Thoracic aorta (tissue), 2 donors: ENCODE measurements around the gene MS4A18. TPM values are rescaled to one million over a fixed set of nuclear protein-coding genes. Genes with fewer than 3 reads are reported as not detected.

ENCODE experiments used
- ATAC-seq: fragments of 150-250 bp; one replicate; pipeline ENCODE4 v1.8.0; 2017; ENCODE audit warnings: low read depth; ENCODE audit not compliant: insufficient number of reproducible peaks, low FRiP score
- DNase-seq: peaks from one replicate; pipeline ENCODE4 v3.0.0-alpha.2; 2020; ENCODE audit warnings: low spot score
- H3K27ac ChIP-seq, 2 donors: fragments of 200-600 bp; sonication (generic); 1 replicate in 1 of 2; 2 replicates in 1 of 2; pipeline ENCODE4 v1.5.1; 2016; ENCODE audit warnings: mild to moderate bottlenecking in 2 of 2, moderate library complexity in 2 of 2
- H3K27me3 ChIP-seq: fragments of 200-600 bp; sonication (generic); replicated peaks from 2 replicates; pipeline ENCODE4 v1.6.0; 2016; ENCODE audit warnings: mild to moderate bottlenecking; ENCODE audit not compliant: insufficient read depth
- H3K36me3 ChIP-seq: fragments of 200-600 bp; sonication (generic); one replicate; pipeline ENCODE4 v1.5.1; 2016
- H3K4me1 ChIP-seq, 2 donors: fragments of 200-600 bp; sonication (generic); 1 replicate in 1 of 2; 2 replicates in 1 of 2; pipeline versions ENCODE4 v1.5.1 to v1.6.0; 2016; ENCODE audit warnings: low read depth in 2 of 2, mild to moderate bottlenecking in 1 of 2; ENCODE audit not compliant: control insufficient read depth in 1 of 2
- H3K4me3 ChIP-seq: fragments of 200-600 bp; sonication (generic); 2 replicates; pipeline ENCODE4 v1.5.1; 2016; ENCODE audit warnings: mild to moderate bottlenecking
- H3K9me3 ChIP-seq: fragments of 200-600 bp; sonication (generic); 2 replicates; pipeline ENCODE4 v1.5.1; 2016
- total RNA-seq, 2 donors: library from RNA; depleted of rRNA; stranded (reverse); fragments of >200 nt; gene quantifications; one replicate each; pipeline versions ENCODE4 v1.1.0 to v1.2.3, GENCODE V29; 2016
- TF ChIP-seq, protein P1 (sequence below): fragments of 200-600 bp; sonication (generic); IDR thresholded peaks from one replicate; pipeline ENCODE4 v1.5.1; 2019; ENCODE audit warnings: antibody characterized with exemption

MS4A18 gene
- total RNA-seq, 2 donors from 2014 or later = not detected

DNA sequence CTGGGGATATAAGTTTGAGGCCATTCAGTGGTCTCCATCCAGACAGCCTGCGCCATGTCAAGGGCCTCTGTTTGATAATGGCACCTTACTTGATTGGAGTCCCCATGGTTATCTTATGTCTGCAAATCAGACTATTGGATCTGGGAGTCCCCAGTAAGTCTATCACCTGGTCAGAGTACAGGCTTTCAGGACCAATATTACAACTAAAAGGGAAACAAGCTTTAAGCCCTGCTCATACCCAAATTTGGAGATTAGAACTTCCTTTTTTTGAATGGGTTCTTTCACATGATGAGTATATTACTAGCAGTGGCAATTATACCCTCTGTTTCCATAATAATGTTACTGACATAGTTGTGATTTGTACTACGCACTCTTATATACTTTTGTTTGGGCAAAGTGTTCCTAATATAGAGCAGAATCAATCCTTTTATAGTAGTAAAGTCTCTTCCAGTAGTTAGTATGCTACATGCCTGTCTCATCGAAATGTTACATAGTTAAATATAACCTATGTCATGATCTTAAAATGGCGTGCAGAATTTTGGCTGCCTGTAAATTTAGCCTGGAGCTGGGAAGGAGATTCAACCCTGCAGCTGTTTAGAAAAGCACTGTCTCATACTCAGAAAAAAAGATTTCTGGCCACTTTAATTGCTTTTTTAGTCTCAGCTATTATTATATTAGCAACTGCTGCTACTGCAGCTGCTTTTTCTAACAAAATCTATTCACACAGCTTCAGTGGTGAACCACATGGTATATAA, 37.1 kb downstream of the MS4A18 start:
- H3K9me3 ChIP-seq = no peaks in the 10 kb centered on the region
- no peak for ATAC-seq
- H3K4me1 ChIP-seq = no peaks in the 10 kb centered on the region
- no peak for DNase-seq
- no peak overlapping the region for H3K4me3 ChIP-seq
- TF ChIP-seq, protein P1, sequence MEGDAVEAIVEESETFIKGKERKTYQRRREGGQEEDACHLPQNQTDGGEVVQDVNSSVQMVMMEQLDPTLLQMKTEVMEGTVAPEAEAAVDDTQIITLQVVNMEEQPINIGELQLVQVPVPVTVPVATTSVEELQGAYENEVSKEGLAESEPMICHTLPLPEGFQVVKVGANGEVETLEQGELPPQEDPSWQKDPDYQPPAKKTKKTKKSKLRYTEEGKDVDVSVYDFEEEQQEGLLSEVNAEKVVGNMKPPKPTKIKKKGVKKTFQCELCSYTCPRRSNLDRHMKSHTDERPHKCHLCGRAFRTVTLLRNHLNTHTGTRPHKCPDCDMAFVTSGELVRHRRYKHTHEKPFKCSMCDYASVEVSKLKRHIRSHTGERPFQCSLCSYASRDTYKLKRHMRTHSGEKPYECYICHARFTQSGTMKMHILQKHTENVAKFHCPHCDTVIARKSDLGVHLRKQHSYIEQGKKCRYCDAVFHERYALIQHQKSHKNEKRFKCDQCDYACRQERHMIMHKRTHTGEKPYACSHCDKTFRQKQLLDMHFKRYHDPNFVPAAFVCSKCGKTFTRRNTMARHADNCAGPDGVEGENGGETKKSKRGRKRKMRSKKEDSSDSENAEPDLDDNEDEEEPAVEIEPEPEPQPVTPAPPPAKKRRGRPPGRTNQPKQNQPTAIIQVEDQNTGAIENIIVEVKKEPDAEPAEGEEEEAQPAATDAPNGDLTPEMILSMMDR = no peak
- no peak overlapping the region for H3K27ac ChIP-seq
- no peaks in the 10 kb centered on the region for H3K27me3 ChIP-seq
- no peaks in the 10 kb centered on the region for H3K36me3 ChIP-seq

DNA sequence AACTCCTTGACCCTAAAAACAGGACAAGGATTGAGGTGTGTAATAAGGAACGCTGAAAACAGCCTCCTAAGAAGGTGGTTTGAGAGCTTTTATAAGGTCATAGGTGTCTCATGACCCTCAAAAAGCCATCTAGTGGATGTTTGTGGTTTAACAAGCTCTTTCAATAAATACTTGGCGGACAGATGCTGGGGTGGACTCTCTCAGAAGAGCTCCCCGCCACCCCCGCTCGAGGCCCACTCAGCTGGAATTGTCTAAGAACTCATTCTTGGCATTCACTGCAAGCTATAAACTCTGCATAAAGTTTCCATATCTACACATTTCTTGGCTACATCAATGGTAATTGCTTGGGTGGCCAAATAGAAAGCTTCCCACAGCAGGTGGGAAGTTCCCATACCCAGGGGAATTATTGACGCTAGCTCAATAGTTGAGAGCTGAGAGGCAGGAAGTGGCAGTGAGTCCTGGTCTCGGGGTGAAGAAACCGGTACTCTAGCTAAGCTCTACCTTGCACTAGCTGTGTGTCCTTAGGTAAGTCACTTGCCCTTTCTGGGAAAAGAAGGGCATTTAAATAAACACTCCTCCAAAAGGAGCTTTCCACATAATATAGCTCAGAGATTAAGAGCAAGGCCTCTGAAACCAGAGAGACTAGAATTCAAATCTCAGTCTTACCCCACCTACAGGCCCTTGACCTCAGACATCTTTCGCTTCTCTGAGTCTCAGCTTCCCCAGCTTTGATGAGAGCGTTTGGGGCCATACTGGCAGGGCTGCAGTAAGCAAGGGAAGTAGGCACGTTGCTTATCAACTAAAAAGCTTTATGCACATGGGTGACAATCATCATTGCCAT, 38.6 kb downstream of the MS4A18 start:
- TF ChIP-seq, protein P1 = no peak
- Histone ChIP-seq H3K27me3 (no peaks in the 10 kb centered on the region), H3K4me3 (no peak overlapping the region), H3K27ac (no peak overlapping the region), H3K4me1 (no peaks in the 10 kb centered on the region), H3K9me3 (no peaks in the 10 kb centered on the region), H3K36me3 (no peaks in the 10 kb centered on the region)
- no peak for DNase-seq
- no peak for ATAC-seq

DNA sequence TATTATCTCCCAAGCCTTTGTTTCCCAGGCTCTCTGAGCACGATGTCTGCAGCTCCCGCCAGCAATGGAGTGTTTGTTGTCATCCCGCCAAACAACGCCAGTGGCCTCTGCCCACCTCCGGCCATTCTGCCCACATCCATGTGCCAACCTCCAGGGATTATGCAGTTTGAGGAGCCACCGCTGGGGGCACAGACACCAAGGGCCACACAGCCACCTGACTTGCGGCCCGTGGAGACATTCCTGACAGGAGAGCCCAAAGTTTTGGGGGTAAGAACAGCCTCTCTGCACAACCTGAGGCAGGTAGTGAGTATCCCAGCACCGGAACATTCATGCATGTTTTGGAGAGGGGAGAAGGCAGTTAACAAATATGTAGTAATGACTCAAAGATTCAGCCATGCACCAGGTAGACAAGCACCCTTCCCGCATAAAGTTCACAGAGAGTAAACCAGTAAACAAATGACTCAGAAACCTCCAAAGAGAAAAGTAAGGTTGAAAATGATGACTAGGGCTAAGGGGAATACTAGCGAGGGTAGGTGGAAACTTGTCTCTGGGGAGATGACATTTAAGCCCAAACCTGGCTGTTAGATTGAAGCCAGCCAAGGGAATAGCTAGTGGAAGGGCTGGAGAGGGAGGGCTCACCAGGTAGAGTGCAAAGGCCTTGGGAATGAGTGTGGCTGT, 39.3 kb downstream of the MS4A18 start:
- TF ChIP-seq, protein P1 = no peak
- Histone ChIP-seq H3K9me3 (no peaks in the 10 kb centered on the region), H3K4me3 (no peak overlapping the region), H3K27ac (no peak overlapping the region), H3K27me3 (no peaks in the 10 kb centered on the region), H3K36me3 (no peaks in the 10 kb centered on the region), H3K4me1 (no peaks in the 10 kb centered on the region)
- DNase-seq = no peak
- ATAC-seq = no peak

DNA sequence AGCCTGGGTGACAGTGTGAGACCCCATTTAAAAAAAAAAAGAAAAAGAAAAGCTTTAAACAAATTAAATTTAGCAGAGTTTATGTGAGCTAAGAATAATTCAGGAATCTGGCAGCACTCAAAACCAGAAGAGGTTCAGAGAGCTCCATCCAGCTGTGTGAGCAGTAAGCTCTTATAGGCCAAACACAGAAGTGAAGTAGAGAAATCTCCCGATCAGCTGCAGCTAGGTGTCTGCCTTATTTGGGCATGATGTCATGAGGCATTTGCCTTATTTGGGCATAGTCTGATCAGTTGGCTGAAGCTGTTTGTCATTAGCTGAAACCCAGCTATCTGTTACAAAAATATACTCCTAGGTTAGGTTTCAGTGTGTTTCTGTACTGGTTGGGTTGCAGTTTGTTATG, 40.4 kb downstream of the MS4A18 start:
- no peaks in the 10 kb centered on the region for H3K4me1 ChIP-seq
- H3K27ac ChIP-seq = no peak overlapping the region
- ATAC-seq = no peak
- H3K9me3 ChIP-seq = no peaks in the 10 kb centered on the region
- no peaks in the 10 kb centered on the region for H3K36me3 ChIP-seq
- TF ChIP-seq, protein P1 = no peak
- H3K27me3 ChIP-seq = no peaks in the 10 kb centered on the region
- no peak overlapping the region for H3K4me3 ChIP-seq
- no peak for DNase-seq

DNA sequence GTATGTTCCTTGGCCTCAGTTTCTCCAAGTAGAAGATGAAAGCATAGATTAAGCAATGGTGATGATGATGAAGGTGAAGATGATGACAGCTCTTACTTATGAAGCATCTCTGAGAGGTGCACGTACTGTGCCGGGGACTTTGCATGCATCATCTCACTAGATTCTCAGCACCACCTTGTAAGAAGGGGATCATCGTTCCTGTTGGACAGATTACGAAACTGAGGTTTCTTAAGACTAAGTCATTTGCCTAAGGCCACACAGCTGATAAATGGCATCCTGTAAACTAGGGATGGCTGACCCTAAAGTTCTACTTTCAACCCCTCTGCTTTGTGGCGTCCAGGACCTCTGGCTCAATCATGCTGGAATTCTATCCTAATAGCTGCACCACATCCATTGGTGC, 40.8 kb downstream of the MS4A18 start:
- no peaks in the 10 kb centered on the region for H3K27me3 ChIP-seq
- TF ChIP-seq, protein P1 = no peak
- ATAC-seq = no peak
- no peaks in the 10 kb centered on the region for H3K9me3 ChIP-seq
- H3K4me3 ChIP-seq = no peak overlapping the region
- H3K4me1 ChIP-seq = no peaks in the 10 kb centered on the region
- H3K36me3 ChIP-seq = no peaks in the 10 kb centered on the region
- DNase-seq = no peak
- no peak overlapping the region for H3K27ac ChIP-seq
